GM12872 (cell line): ENCODE data around the gene CHRNA1.

Experiments used
- CTCF ChIP-seq: IDR thresholded peaks from 3 replicates; pipeline ENCODE4 v1.5.1; 2011; ENCODE audit warnings: low read depth, mild to moderate bottlenecking, low read length, moderate library complexity; ENCODE audit not compliant: insufficient read depth

The CHRNA1 gene

GRCh38 chr2:174781298-174781697 lies 17.0 kb upstream of the CHRNA1 start:
- no peak for TF ChIP-seq CTCF

GRCh38 chr2:174780856-174781255 lies 16.6 kb upstream of the CHRNA1 start:
- no peak for TF ChIP-seq CTCF

- TF ChIP-seq CTCF = no peak
These were observed 16.0 kb upstream of the CHRNA1 start for GRCh38 chr2:174780191-174780840.

- no peak for TF ChIP-seq CTCF
These were observed 15.2 kb upstream of the CHRNA1 start for GRCh38 chr2:174779361-174779928.

GRCh38 chr2:174778085-174778981 lies 14.1 kb upstream of the CHRNA1 start:
- no peak for TF ChIP-seq CTCF

GRCh38 chr2:174777347-174778084 lies 13.2 kb upstream of the CHRNA1 start:
- no peak for TF ChIP-seq CTCF

GRCh38 chr2:174776675-174777074 lies 12.4 kb upstream of the CHRNA1 start:
- no peak for TF ChIP-seq CTCF
